ENCODE measurements around the gene RTL5.

RTL5 gene

GRCh38 chrX:72129661-72130060, 2.1 kb downstream of the RTL5 start:
- DNase-seq = no peak

GRCh38 chrX:72128881-72129280, 2.8 kb downstream of the RTL5 start:
- no peak for DNase-seq

GRCh38 chrX:72128183-72128834, 3.4 kb downstream of the RTL5 start:
- DNase-seq = no peak

- no peak for DNase-seq
These were observed 4.4 kb downstream of the RTL5 start for GRCh38 chrX:72127332-72127731.

- peak; percentile 59 to 72 (median 64) for DNase-seq
These were observed 5.1 kb downstream of the RTL5 start for GRCh38 chrX:72126539-72127140.

- DNase-seq = no peak
These were observed 5.7 kb downstream of the RTL5 start for GRCh38 chrX:72126048-72126415.

- no peak for DNase-seq
These were observed 6.2 kb downstream of the RTL5 start for GRCh38 chrX:72125331-72126047.

- DNase-seq = no peak
These were observed 7.0 kb downstream of the RTL5 start for GRCh38 chrX:72124540-72125201.

GRCh38 chrX:72123471-72124185, 8.1 kb downstream of the RTL5 start:
- DNase-seq = no peak

- no peak for DNase-seq
These were observed 8.9 kb downstream of the RTL5 start for GRCh38 chrX:72122621-72123337.

- peak in 2 of 5 experiments; percentile 57 to 63 for DNase-seq
These were observed 10.3 kb downstream of the RTL5 start for GRCh38 chrX:72121383-72121782.

GRCh38 chrX:72120837-72121236, 10.9 kb downstream of the RTL5 start:
- DNase-seq = no peak

- no peak for DNase-seq
These were observed 14.0 kb downstream of the RTL5 start for GRCh38 chrX:72117636-72118210.

GRCh38 chrX:72115380-72115779, 16.3 kb downstream of the RTL5 start:
- no peak for DNase-seq

- no peak for DNase-seq
These were observed 16.9 kb downstream of the RTL5 start for GRCh38 chrX:72114807-72115206.

GRCh38 chrX:72114306-72114705, 17.4 kb downstream of the RTL5 start:
- DNase-seq = no peak

- DNase-seq = no peak
These were observed 18.3 kb downstream of the RTL5 start for GRCh38 chrX:72113461-72113860.

GRCh38 chrX:72110876-72111708, 20.6 kb downstream of the RTL5 start:
- no peak for DNase-seq

- DNase-seq = no peak
These were observed 21.5 kb downstream of the RTL5 start for GRCh38 chrX:72110051-72110875.

- DNase-seq = no peak
These were observed 23.0 kb downstream of the RTL5 start for GRCh38 chrX:72108666-72109065.

All from T-helper 2 cell (primary cell).